ENCODE measurements around the gene SMARCA1.

GRCh38 chrX:129450123-129450522, 73.2 kb downstream of the SMARCA1 start:
- TF ChIP-seq EP300 (IDR thresholded peaks at IDR 0.05; ENCODE audit: borderline replicate concordance): no peak
- no peak for TF ChIP-seq RAD21 (IDR thresholded peaks at IDR 0.05; ENCODE audit: low read depth)
- TF ChIP-seq, protein P1, sequence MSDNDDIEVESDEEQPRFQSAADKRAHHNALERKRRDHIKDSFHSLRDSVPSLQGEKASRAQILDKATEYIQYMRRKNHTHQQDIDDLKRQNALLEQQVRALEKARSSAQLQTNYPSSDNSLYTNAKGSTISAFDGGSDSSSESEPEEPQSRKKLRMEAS (IDR thresholded peaks at IDR 0.05): no peak
- TF ChIP-seq, protein P2, sequence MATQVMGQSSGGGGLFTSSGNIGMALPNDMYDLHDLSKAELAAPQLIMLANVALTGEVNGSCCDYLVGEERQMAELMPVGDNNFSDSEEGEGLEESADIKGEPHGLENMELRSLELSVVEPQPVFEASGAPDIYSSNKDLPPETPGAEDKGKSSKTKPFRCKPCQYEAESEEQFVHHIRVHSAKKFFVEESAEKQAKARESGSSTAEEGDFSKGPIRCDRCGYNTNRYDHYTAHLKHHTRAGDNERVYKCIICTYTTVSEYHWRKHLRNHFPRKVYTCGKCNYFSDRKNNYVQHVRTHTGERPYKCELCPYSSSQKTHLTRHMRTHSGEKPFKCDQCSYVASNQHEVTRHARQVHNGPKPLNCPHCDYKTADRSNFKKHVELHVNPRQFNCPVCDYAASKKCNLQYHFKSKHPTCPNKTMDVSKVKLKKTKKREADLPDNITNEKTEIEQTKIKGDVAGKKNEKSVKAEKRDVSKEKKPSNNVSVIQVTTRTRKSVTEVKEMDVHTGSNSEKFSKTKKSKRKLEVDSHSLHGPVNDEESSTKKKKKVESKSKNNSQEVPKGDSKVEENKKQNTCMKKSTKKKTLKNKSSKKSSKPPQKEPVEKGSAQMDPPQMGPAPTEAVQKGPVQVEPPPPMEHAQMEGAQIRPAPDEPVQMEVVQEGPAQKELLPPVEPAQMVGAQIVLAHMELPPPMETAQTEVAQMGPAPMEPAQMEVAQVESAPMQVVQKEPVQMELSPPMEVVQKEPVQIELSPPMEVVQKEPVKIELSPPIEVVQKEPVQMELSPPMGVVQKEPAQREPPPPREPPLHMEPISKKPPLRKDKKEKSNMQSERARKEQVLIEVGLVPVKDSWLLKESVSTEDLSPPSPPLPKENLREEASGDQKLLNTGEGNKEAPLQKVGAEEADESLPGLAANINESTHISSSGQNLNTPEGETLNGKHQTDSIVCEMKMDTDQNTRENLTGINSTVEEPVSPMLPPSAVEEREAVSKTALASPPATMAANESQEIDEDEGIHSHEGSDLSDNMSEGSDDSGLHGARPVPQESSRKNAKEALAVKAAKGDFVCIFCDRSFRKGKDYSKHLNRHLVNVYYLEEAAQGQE (IDR thresholded peaks at IDR 0.05; ENCODE audit: low read depth): no peak
